Measurements from ENCODE around the gene FOLR3.

DNA sequence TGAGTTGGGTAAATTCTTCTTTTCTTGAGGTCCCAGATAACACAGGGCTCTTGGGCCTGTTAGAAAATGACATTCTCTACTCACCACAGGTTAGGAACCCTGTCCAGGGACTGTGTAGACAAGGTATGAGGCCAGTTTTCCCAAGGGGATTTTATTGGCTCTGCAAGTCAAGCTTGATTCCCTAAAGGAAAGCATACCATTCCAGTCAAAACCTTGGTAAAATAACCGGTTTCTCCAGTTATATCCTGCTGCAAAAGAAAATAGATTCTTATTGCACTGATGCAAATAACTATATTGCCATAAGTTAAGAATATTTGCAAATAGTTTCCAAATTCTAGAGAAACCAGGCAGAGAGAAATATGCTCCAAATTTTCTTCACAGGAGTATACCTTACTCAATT lies 9.6 kb upstream of the FOLR3 start:
- TF ChIP-seq POLR2AphosphoS5 (IDR thresholded peaks at IDR 0.05; ENCODE audit: low read depth, low read length): no peak
- TF ChIP-seq, protein P1, sequence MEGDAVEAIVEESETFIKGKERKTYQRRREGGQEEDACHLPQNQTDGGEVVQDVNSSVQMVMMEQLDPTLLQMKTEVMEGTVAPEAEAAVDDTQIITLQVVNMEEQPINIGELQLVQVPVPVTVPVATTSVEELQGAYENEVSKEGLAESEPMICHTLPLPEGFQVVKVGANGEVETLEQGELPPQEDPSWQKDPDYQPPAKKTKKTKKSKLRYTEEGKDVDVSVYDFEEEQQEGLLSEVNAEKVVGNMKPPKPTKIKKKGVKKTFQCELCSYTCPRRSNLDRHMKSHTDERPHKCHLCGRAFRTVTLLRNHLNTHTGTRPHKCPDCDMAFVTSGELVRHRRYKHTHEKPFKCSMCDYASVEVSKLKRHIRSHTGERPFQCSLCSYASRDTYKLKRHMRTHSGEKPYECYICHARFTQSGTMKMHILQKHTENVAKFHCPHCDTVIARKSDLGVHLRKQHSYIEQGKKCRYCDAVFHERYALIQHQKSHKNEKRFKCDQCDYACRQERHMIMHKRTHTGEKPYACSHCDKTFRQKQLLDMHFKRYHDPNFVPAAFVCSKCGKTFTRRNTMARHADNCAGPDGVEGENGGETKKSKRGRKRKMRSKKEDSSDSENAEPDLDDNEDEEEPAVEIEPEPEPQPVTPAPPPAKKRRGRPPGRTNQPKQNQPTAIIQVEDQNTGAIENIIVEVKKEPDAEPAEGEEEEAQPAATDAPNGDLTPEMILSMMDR (IDR thresholded peaks at IDR 0.05 in 2 of 3, conservative IDR thresholded peaks at IDR 0.05 in 1 of 3; ENCODE audit: borderline replicate concordance in 1 of 3, insufficient read depth in 1 of 3, low read depth in 2 of 3, low read length in 2 of 3): no peak
- no peak for TF ChIP-seq EZH2 (IDR thresholded peaks at IDR 0.05)
- TF ChIP-seq, protein P2, sequence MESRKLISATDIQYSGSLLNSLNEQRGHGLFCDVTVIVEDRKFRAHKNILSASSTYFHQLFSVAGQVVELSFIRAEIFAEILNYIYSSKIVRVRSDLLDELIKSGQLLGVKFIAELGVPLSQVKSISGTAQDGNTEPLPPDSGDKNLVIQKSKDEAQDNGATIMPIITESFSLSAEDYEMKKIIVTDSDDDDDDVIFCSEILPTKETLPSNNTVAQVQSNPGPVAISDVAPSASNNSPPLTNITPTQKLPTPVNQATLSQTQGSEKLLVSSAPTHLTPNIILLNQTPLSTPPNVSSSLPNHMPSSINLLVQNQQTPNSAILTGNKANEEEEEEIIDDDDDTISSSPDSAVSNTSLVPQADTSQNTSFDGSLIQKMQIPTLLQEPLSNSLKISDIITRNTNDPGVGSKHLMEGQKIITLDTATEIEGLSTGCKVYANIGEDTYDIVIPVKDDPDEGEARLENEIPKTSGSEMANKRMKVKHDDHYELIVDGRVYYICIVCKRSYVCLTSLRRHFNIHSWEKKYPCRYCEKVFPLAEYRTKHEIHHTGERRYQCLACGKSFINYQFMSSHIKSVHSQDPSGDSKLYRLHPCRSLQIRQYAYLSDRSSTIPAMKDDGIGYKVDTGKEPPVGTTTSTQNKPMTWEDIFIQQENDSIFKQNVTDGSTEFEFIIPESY (IDR thresholded peaks at IDR 0.05; ENCODE audit: extremely low read depth, insufficient replicate concordance, low read length): no peak
- TF ChIP-seq ZNF274 (IDR thresholded peaks at IDR 0.05; ENCODE audit: low read depth, low read length): no peak
- no peak for TF ChIP-seq RAD21 (IDR thresholded peaks at IDR 0.05; ENCODE audit: low read depth)
- no peak for TF ChIP-seq POLR2A (IDR thresholded peaks at IDR 0.05; ENCODE audit: borderline replicate concordance, extremely low read depth, insufficient read depth, insufficient read length)
- TF ChIP-seq MAX (IDR thresholded peaks at IDR 0.05): no peak
- no peak for TF ChIP-seq EZH2phosphoT487 (IDR thresholded peaks at IDR 0.05; ENCODE audit: borderline replicate concordance)
- TF ChIP-seq EGR1 (IDR thresholded peaks at IDR 0.05; ENCODE audit: low read depth): no peak
- TF ChIP-seq, protein P3, sequence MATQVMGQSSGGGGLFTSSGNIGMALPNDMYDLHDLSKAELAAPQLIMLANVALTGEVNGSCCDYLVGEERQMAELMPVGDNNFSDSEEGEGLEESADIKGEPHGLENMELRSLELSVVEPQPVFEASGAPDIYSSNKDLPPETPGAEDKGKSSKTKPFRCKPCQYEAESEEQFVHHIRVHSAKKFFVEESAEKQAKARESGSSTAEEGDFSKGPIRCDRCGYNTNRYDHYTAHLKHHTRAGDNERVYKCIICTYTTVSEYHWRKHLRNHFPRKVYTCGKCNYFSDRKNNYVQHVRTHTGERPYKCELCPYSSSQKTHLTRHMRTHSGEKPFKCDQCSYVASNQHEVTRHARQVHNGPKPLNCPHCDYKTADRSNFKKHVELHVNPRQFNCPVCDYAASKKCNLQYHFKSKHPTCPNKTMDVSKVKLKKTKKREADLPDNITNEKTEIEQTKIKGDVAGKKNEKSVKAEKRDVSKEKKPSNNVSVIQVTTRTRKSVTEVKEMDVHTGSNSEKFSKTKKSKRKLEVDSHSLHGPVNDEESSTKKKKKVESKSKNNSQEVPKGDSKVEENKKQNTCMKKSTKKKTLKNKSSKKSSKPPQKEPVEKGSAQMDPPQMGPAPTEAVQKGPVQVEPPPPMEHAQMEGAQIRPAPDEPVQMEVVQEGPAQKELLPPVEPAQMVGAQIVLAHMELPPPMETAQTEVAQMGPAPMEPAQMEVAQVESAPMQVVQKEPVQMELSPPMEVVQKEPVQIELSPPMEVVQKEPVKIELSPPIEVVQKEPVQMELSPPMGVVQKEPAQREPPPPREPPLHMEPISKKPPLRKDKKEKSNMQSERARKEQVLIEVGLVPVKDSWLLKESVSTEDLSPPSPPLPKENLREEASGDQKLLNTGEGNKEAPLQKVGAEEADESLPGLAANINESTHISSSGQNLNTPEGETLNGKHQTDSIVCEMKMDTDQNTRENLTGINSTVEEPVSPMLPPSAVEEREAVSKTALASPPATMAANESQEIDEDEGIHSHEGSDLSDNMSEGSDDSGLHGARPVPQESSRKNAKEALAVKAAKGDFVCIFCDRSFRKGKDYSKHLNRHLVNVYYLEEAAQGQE (IDR thresholded peaks at IDR 0.05; ENCODE audit: low read depth): no peak
- no peak for TF ChIP-seq SP1 (IDR thresholded peaks at IDR 0.05; ENCODE audit: low read depth)

Data from HCT116 (cell line).